GM23338 (cell line): ENCODE measurements around the gene BCAP31. TPM values are rescaled to one million over a fixed set of nuclear protein-coding genes. Genes with fewer than 3 reads are reported as not detected.

Experiments used
- ATAC-seq: fragments of 200-7000 bp; cut with Tn5 transposase; 3 replicates; pipeline ENCODE4 v1.9.1; 2020
- DNase-seq: peaks from one replicate; pipeline ENCODE4 v3.0.0-alpha.2; 2015; ENCODE audit warnings: low spot score
- H2AFZ ChIP-seq: fragments of 200-600 bp; sonication (generic); 2 replicates; pipeline ENCODE4 v1.8.0; 2016; ENCODE audit warnings: antibody characterized with exemption, mild to moderate bottlenecking, moderate library complexity
- H3F3A ChIP-seq: fragments of 200-600 bp; sonication (generic); replicated peaks from 2 replicates; pipeline ENCODE4 v1.8.0; 2017; ENCODE audit warnings: antibody characterized with exemption, mixed run types, low read depth
- H3K27ac ChIP-seq: fragments of 200-600 bp; sonication (generic); 2 replicates; pipeline ENCODE4 v1.6.1; 2016; ENCODE audit warnings: low read depth
- H3K27me3 ChIP-seq: fragments of 200-600 bp; sonication (generic); 2 replicates; pipeline ENCODE4 v1.8.0; 2016; ENCODE audit warnings: mild to moderate bottlenecking, mixed run types, moderate library complexity; ENCODE audit not compliant: insufficient read depth
- H3K36me3 ChIP-seq: fragments of 200-600 bp; sonication (generic); 2 replicates; pipeline ENCODE4 v1.8.0; 2016; ENCODE audit warnings: mild to moderate bottlenecking; ENCODE audit not compliant: insufficient read depth
- H3K4me1 ChIP-seq: fragments of 200-600 bp; sonication (generic); 2 replicates; pipeline ENCODE4 v1.8.0; 2016; ENCODE audit warnings: mild to moderate bottlenecking, moderate library complexity; ENCODE audit not compliant: insufficient read depth
- H3K4me2 ChIP-seq: fragments of 200-600 bp; sonication (generic); 2 replicates; pipeline ENCODE4 v1.7.1; 2017; ENCODE audit warnings: mixed run types
- H3K4me3 ChIP-seq: fragments of 200-600 bp; sonication (generic); 2 replicates; pipeline ENCODE4 v1.6.1; 2016; ENCODE audit warnings: mixed run types
- H3K79me2 ChIP-seq: fragments of 200-600 bp; sonication (generic); replicated peaks from 2 replicates; pipeline ENCODE4 v1.8.0; 2017; ENCODE audit warnings: mild to moderate bottlenecking; ENCODE audit not compliant: insufficient read depth
- H3K9me2 ChIP-seq: fragments of 200-600 bp; sonication (generic); 2 replicates; pipeline ENCODE4 v1.8.0; 2017; ENCODE audit not compliant: insufficient read depth
- H4K20me1 ChIP-seq: fragments of 200-600 bp; sonication (generic); replicated peaks from 2 replicates; pipeline ENCODE4 v1.8.0; 2017; ENCODE audit warnings: mild to moderate bottlenecking; ENCODE audit not compliant: insufficient read depth
- H3K27ac Mint-ChIP-seq: 2 replicates; pipeline ENCODE4 v1.8.0; 2020; ENCODE audit warnings: inconsistent platforms, mild to moderate bottlenecking, moderate library complexity, mixed read lengths
- H3K27me3 Mint-ChIP-seq: 3 replicates; pipeline ENCODE4 v1.8.0; 2022; ENCODE audit warnings: low read depth, mild to moderate bottlenecking, moderate library complexity, mixed read lengths, inconsistent platforms; ENCODE audit not compliant: insufficient read depth, poor library complexity
- H3K36me3 Mint-ChIP-seq: 3 replicates; pipeline ENCODE4 v1.8.0; 2021; ENCODE audit warnings: low read depth, mild to moderate bottlenecking, inconsistent platforms, moderate library complexity, mixed read lengths
- H3K4me1 Mint-ChIP-seq: 3 replicates; pipeline ENCODE4 v1.8.0; 2020; ENCODE audit warnings: mild to moderate bottlenecking, inconsistent platforms, mixed read lengths
- H3K4me3 Mint-ChIP-seq: 3 replicates; pipeline ENCODE4 v1.8.0; 2021; ENCODE audit warnings: moderate library complexity, mild to moderate bottlenecking, inconsistent platforms, mixed read lengths
- H3K9me3 Mint-ChIP-seq: 3 replicates; pipeline ENCODE4 v1.8.0; 2020; ENCODE audit warnings: moderate library complexity, mild to moderate bottlenecking, inconsistent platforms, mixed read lengths
- CREB1 ChIP-seq: fragments of 250-450 bp; sonication (Bioruptor Pico); IDR thresholded peaks from 2 replicates; pipeline ENCODE4 v1.5.0; 2020; ENCODE audit warnings: low read depth, mild to moderate bottlenecking, moderate library complexity
- EZH2 ChIP-seq: fragments of 200-600 bp; sonication (generic); IDR thresholded peaks from one replicate; pipeline ENCODE4 v1.8.0; 2017; ENCODE audit warnings: antibody characterized with exemption, mild to moderate bottlenecking, low read depth; ENCODE audit not compliant: unreplicated experiment
- EZH2phosphoT487 ChIP-seq: fragments of 200-600 bp; sonication (generic); IDR thresholded peaks from one replicate; pipeline ENCODE4 v1.8.1; 2018; ENCODE audit warnings: antibody characterized with exemption; ENCODE audit not compliant: unreplicated experiment
- JUNB ChIP-seq: IDR thresholded peaks from one replicate; pipeline ENCODE4 v1.6.1; 2016; ENCODE audit warnings: antibody characterized with exemption; ENCODE audit not compliant: unreplicated experiment
- NANOG ChIP-seq: IDR thresholded peaks from 2 replicates; pipeline ENCODE4 v1.6.1; 2016; ENCODE audit warnings: antibody characterized with exemption, borderline replicate concordance
- POLR2AphosphoS5 ChIP-seq: IDR thresholded peaks from 2 replicates; pipeline ENCODE4 v1.6.1; 2016; ENCODE audit warnings: antibody characterized with exemption, low read depth
- STAT1 ChIP-seq: IDR thresholded peaks from one replicate; pipeline ENCODE4 v1.6.1; 2016; ENCODE audit warnings: antibody characterized with exemption; ENCODE audit not compliant: unreplicated experiment
- ZNF114 ChIP-seq: fragments of 250-450 bp; sonication (Bioruptor Pico); IDR thresholded peaks from 2 replicates; pipeline ENCODE4 v1.5.0; 2020; ENCODE audit warnings: mild to moderate bottlenecking, moderate library complexity
- ZNF331 ChIP-seq: fragments of 250-450 bp; sonication (Bioruptor Pico); IDR thresholded peaks from 2 replicates; pipeline ENCODE4 v1.5.0; 2020; ENCODE audit warnings: low read depth, mild to moderate bottlenecking, moderate library complexity
- polyA plus RNA-seq: library from polyadenylated mRNA; unstranded; fragments of >200 nt; fragmentation: Nextera tagmentation; extraction: Ambion mirVana; gene quantifications from 2 replicates; pipeline ENCODE4 v1.2.1, GENCODE V29; 2016
- total RNA-seq: library from RNA; depleted of rRNA; stranded (reverse); fragments of >200 nt; shearing (Covaris generic); gene quantifications from 2 replicates; pipeline ENCODE4 v1.2.3, GENCODE V29; 2014
- TF ChIP-seq, protein P1 (sequence below): IDR thresholded peaks from one replicate; pipeline ENCODE4 v1.6.1; 2018; ENCODE audit warnings: antibody characterized with exemption; ENCODE audit not compliant: unreplicated experiment
- TF ChIP-seq, protein P2 (sequence below): fragments of 250-450 bp; sonication (Bioruptor Pico); IDR thresholded peaks from 2 replicates; pipeline ENCODE4 v1.5.0; 2020; ENCODE audit warnings: mild to moderate bottlenecking, moderate library complexity
- TF ChIP-seq, protein P3 (sequence below), 2 experiments: fragments of 200-600 bp in 1 of 2; sonication (generic) in 1 of 2; conservative IDR thresholded peaks; 2 replicates each; pipeline versions ENCODE4 v1.5.1 to v1.6.1; 2016 to 2017; ENCODE audit warnings: antibody characterized with exemption in 2 of 2, low read depth in 2 of 2, mild to moderate bottlenecking in 2 of 2, moderate library complexity in 1 of 2
- TF ChIP-seq, protein P4 (sequence below): IDR thresholded peaks from 2 replicates; pipeline ENCODE4 v1.6.1; 2016; ENCODE audit warnings: antibody characterized with exemption

BCAP31 gene
- total and polyA plus RNA-seq, 2 experiments from 2014 or later = 85.0 to 145 TPM

DNA sequence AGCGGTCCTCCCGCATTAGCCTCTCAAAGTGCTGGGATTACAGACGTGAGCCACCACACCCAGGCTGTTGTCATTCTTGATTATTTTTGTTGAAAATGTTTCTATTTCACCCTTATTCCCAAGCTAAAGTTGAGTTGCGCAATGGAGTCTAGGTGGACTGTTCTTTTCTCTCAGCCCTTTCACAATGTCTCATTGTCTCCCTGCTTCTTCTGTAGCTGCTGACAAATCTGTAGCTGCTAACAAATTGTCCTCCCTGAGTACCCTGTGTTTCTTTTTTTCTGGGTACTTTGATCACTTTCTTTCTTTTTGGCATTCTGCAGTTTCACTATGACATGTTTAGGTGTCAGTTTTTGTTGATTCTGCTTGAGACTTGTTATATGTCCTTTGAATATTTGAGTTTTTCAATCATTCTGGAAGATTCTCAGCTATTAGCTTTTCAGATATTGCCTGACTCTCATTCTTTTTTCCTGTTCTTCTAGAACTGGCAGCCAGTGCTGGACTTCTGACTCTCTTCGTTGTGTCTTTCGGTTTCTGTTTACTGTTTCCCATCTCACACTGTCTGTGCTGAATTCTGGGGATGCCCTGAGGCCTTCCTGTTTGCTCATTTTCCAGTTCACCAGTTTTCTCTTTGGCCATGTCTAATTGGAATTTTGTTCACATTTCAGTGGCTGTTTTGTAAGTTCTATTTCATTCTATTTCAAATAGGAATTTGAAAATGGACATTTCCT is 7.1 kb upstream of the BCAP31 start:
- Histone ChIP-seq H3K27ac (no peak overlapping the region), H3K9me2 (no peaks in the 10 kb centered on the region), H2AFZ (no peak overlapping the region), H3F3A (no peaks in the 10 kb centered on the region), H4K20me1 (no peaks in the 10 kb centered on the region), H3K4me1 (peaks cover 8% of the 10 kb centered on the region; the same call in 1 of the 2 replicates), H3K79me2 (no peaks in the 10 kb centered on the region), H3K36me3 (no peaks in the 10 kb centered on the region), H3K4me3 (no peak overlapping the region), H3K4me2 (no peak overlapping the region), H3K27me3 (no peaks in the 10 kb centered on the region)
- Mint-ChIP-seq H3K27ac (no peak overlapping the region), H3K4me3 (no peak overlapping the region), H3K27me3 (peaks cover 5% of the 10 kb centered on the region), H3K36me3 (peaks cover 9% of the 10 kb centered on the region; the same call in 1 of the 3 replicates), H3K4me1 (peaks cover 21% of the 10 kb centered on the region), H3K9me3 (peaks cover 2% of the 10 kb centered on the region; the same call in 1 of the 3 replicates)
- DNase-seq (no peak), ATAC-seq (no peak)
- TF ChIP-seq, protein P1, sequence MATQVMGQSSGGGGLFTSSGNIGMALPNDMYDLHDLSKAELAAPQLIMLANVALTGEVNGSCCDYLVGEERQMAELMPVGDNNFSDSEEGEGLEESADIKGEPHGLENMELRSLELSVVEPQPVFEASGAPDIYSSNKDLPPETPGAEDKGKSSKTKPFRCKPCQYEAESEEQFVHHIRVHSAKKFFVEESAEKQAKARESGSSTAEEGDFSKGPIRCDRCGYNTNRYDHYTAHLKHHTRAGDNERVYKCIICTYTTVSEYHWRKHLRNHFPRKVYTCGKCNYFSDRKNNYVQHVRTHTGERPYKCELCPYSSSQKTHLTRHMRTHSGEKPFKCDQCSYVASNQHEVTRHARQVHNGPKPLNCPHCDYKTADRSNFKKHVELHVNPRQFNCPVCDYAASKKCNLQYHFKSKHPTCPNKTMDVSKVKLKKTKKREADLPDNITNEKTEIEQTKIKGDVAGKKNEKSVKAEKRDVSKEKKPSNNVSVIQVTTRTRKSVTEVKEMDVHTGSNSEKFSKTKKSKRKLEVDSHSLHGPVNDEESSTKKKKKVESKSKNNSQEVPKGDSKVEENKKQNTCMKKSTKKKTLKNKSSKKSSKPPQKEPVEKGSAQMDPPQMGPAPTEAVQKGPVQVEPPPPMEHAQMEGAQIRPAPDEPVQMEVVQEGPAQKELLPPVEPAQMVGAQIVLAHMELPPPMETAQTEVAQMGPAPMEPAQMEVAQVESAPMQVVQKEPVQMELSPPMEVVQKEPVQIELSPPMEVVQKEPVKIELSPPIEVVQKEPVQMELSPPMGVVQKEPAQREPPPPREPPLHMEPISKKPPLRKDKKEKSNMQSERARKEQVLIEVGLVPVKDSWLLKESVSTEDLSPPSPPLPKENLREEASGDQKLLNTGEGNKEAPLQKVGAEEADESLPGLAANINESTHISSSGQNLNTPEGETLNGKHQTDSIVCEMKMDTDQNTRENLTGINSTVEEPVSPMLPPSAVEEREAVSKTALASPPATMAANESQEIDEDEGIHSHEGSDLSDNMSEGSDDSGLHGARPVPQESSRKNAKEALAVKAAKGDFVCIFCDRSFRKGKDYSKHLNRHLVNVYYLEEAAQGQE = no peak
- TF ChIP-seq EZH2phosphoT487 (no peak), STAT1 (no peak), NANOG (no peak), ZNF114 (CRISPR knock-in tag) (no peak), CREB1 (CRISPR knock-in tag) (no peak), EZH2 (no peak), POLR2AphosphoS5 (no peak), JUNB (no peak), ZNF331 (CRISPR knock-in tag) (no peak)
- TF ChIP-seq, protein P2, sequence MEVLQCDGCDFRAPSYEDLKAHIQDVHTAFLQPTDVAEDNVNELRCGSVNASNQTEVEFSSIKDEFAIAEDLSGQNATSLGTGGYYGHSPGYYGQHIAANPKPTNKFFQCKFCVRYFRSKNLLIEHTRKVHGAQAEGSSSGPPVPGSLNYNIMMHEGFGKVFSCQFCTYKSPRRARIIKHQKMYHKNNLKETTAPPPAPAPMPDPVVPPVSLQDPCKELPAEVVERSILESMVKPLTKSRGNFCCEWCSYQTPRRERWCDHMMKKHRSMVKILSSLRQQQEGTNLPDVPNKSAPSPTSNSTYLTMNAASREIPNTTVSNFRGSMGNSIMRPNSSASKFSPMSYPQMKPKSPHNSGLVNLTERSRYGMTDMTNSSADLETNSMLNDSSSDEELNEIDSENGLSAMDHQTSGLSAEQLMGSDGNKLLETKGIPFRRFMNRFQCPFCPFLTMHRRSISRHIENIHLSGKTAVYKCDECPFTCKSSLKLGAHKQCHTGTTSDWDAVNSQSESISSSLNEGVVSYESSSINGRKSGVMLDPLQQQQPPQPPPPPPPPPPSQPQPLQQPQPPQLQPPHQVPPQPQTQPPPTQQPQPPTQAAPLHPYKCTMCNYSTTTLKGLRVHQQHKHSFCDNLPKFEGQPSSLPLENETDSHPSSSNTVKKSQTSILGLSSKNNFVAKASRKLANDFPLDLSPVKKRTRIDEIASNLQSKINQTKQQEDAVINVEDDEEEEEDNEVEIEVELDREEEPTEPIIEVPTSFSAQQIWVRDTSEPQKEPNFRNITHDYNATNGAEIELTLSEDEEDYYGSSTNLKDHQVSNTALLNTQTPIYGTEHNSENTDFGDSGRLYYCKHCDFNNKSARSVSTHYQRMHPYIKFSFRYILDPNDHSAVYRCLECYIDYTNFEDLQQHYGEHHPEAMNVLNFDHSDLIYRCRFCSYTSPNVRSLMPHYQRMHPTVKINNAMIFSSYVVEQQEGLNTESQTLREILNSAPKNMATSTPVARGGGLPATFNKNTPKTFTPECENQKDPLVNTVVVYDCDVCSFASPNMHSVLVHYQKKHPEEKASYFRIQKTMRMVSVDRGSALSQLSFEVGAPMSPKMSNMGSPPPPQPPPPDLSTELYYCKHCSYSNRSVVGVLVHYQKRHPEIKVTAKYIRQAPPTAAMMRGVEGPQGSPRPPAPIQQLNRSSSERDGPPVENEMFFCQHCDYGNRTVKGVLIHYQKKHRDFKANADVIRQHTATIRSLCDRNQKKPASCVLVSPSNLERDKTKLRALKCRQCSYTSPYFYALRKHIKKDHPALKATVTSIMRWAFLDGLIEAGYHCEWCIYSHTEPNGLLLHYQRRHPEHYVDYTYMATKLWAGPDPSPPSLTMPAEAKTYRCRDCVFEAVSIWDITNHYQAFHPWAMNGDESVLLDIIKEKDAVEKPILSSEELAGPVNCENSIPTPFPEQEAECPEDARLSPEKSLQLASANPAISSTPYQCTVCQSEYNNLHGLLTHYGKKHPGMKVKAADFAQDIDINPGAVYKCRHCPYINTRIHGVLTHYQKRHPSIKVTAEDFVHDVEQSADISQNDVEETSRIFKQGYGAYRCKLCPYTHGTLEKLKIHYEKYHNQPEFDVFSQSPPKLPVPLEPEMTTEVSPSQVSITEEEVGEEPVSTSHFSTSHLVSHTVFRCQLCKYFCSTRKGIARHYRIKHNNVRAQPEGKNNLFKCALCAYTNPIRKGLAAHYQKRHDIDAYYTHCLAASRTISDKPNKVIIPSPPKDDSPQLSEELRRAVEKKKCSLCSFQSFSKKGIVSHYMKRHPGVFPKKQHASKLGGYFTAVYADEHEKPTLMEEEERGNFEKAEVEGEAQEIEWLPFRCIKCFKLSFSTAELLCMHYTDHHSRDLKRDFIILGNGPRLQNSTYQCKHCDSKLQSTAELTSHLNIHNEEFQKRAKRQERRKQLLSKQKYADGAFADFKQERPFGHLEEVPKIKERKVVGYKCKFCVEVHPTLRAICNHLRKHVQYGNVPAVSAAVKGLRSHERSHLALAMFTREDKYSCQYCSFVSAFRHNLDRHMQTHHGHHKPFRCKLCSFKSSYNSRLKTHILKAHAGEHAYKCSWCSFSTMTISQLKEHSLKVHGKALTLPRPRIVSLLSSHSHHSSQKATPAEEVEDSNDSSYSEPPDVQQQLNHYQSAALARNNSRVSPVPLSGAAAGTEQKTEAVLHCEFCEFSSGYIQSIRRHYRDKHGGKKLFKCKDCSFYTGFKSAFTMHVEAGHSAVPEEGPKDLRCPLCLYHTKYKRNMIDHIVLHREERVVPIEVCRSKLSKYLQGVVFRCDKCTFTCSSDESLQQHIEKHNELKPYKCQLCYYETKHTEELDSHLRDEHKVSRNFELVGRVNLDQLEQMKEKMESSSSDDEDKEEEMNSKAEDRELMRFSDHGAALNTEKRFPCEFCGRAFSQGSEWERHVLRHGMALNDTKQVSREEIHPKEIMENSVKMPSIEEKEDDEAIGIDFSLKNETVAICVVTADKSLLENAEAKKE (CRISPR knock-in tag) = no peak
- TF ChIP-seq, protein P3, sequence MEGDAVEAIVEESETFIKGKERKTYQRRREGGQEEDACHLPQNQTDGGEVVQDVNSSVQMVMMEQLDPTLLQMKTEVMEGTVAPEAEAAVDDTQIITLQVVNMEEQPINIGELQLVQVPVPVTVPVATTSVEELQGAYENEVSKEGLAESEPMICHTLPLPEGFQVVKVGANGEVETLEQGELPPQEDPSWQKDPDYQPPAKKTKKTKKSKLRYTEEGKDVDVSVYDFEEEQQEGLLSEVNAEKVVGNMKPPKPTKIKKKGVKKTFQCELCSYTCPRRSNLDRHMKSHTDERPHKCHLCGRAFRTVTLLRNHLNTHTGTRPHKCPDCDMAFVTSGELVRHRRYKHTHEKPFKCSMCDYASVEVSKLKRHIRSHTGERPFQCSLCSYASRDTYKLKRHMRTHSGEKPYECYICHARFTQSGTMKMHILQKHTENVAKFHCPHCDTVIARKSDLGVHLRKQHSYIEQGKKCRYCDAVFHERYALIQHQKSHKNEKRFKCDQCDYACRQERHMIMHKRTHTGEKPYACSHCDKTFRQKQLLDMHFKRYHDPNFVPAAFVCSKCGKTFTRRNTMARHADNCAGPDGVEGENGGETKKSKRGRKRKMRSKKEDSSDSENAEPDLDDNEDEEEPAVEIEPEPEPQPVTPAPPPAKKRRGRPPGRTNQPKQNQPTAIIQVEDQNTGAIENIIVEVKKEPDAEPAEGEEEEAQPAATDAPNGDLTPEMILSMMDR (conservative IDR thresholded peaks at IDR 0.05; ENCODE audit: low read depth in 2 of 2) = no peak
- TF ChIP-seq, protein P4, sequence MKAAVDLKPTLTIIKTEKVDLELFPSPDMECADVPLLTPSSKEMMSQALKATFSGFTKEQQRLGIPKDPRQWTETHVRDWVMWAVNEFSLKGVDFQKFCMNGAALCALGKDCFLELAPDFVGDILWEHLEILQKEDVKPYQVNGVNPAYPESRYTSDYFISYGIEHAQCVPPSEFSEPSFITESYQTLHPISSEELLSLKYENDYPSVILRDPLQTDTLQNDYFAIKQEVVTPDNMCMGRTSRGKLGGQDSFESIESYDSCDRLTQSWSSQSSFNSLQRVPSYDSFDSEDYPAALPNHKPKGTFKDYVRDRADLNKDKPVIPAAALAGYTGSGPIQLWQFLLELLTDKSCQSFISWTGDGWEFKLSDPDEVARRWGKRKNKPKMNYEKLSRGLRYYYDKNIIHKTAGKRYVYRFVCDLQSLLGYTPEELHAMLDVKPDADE = no peak
